HEK293 (cell line): ENCODE measurements around the gene EFHC1.

Experiments used
- CTCF ChIA-PET: fragments of 350-600 bp; formaldehyde crosslinking; extraction: SDS; loops from one replicate; lab custom pipeline; 2021; ENCODE audit warnings: antibody characterized with exemption; lab: Yijun Ruan, JAX
- POLR2A ChIA-PET: fragments of 300-600 bp; formaldehyde crosslinking; extraction: SDS; loops from one replicate; lab custom pipeline; 2020; ENCODE audit warnings: antibody characterized with exemption, inconsistent platforms; lab: Yijun Ruan, JAX
- H3K27ac ChIP-seq: fragments of 200-500 bp; sonication (Bioruptor generic); 2 replicates; pipeline ENCODE4 v1.5.1; 2014; ENCODE audit warnings: low read depth, low read length, control low read depth, inconsistent platforms; ENCODE audit errors: extremely low read depth
- H3K36me3 ChIP-seq, 2 experiments: fragments of 200-500 bp in 1 of 2; sonication (Bioruptor generic) in 1 of 2; 1 replicate in 1 of 2; 2 replicates in 1 of 2; pipeline ENCODE4 v1.5.1; 2014 to 2017; ENCODE audit warnings: inconsistent platforms in 2 of 2, low read length in 2 of 2; ENCODE audit not compliant: control insufficient read depth in 2 of 2, insufficient read depth in 1 of 2
- H3K4me1 ChIP-seq: fragments of 200-500 bp; sonication (Bioruptor generic); 2 replicates; pipeline ENCODE4 v1.5.1; 2014; ENCODE audit warnings: mild to moderate bottlenecking, low read length, inconsistent platforms; ENCODE audit not compliant: control insufficient read depth, insufficient read depth
- H3K4me3 ChIP-seq: 2 replicates; pipeline ENCODE4 v1.5.1; 2011; ENCODE audit warnings: low read depth, mild to moderate bottlenecking, control low read depth, low read length, moderate library complexity
- H3K9me3 ChIP-seq: fragments of 200-500 bp; sonication (Bioruptor generic); 2 replicates; pipeline ENCODE4 v1.5.1; 2014; ENCODE audit warnings: low read depth, low read length, inconsistent platforms; ENCODE audit not compliant: control insufficient read depth, insufficient read depth
- CTCF ChIP-seq: fragments of 450-650 bp; formaldehyde crosslinking; IDR thresholded peaks from 2 replicates; pipeline ENCODE4 v1.5.1; 2016; ENCODE audit warnings: missing biosample characterization, missing genetic modification characterization
- KLF9 ChIP-seq: fragments of 450-650 bp; formaldehyde crosslinking; IDR thresholded peaks from 2 replicates; pipeline ENCODE4 v1.5.1; 2016; ENCODE audit warnings: missing biosample characterization, missing genetic modification characterization, low read depth
- MZF1 ChIP-seq: fragments of 450-650 bp; formaldehyde crosslinking; IDR thresholded peaks from 2 replicates; pipeline ENCODE4 v1.5.1; 2017; ENCODE audit warnings: missing biosample characterization, missing genetic modification characterization, borderline replicate concordance
- SP7 ChIP-seq: fragments of 450-650 bp; formaldehyde crosslinking; IDR thresholded peaks from 2 replicates; pipeline ENCODE4 v1.5.1; 2016; ENCODE audit warnings: missing biosample characterization, missing genetic modification characterization
- ZNF16 ChIP-seq: fragments of 450-650 bp; formaldehyde crosslinking; IDR thresholded peaks from 2 replicates; pipeline ENCODE4 v1.5.1; 2016; ENCODE audit warnings: low read depth, missing biosample characterization, missing genetic modification characterization
- ZNF202 ChIP-seq: fragments of 450-650 bp; formaldehyde crosslinking; IDR thresholded peaks from 2 replicates; pipeline ENCODE4 v1.5.1; 2016; ENCODE audit warnings: missing biosample characterization, missing genetic modification characterization, borderline replicate concordance
- ZNF248 ChIP-seq: fragments of 450-650 bp; formaldehyde crosslinking; IDR thresholded peaks from 2 replicates; pipeline ENCODE4 v1.5.1; 2017; ENCODE audit warnings: missing biosample characterization, missing genetic modification characterization
- ZNF423 ChIP-seq: fragments of 450-650 bp; formaldehyde crosslinking; IDR thresholded peaks from 2 replicates; pipeline ENCODE4 v1.5.1; 2016; ENCODE audit warnings: missing biosample characterization, missing genetic modification characterization
- ZNF514 ChIP-seq: fragments of 450-650 bp; formaldehyde crosslinking; IDR thresholded peaks from 2 replicates; pipeline ENCODE4 v1.5.1; 2016; ENCODE audit warnings: missing biosample characterization, missing genetic modification characterization
- ZNF585B ChIP-seq: fragments of 450-650 bp; formaldehyde crosslinking; IDR thresholded peaks from 2 replicates; pipeline ENCODE4 v1.5.1; 2016; ENCODE audit warnings: missing biosample characterization, missing genetic modification characterization
- ZNF626 ChIP-seq: fragments of 450-650 bp; sonication (Bioruptor Pico); formaldehyde crosslinking; IDR thresholded peaks from 2 replicates; pipeline ENCODE4 v1.5.1; 2018; ENCODE audit warnings: missing biosample characterization, missing genetic modification characterization, inconsistent platforms
- ZNF629 ChIP-seq: fragments of 450-650 bp; formaldehyde crosslinking; IDR thresholded peaks from 2 replicates; pipeline ENCODE4 v1.5.1; 2017; ENCODE audit warnings: missing biosample characterization, missing genetic modification characterization
- ZNF654 ChIP-seq: fragments of 450-650 bp; formaldehyde crosslinking; IDR thresholded peaks from 2 replicates; pipeline ENCODE4 v1.5.1; 2016; ENCODE audit warnings: low read depth, missing biosample characterization, missing genetic modification characterization
- ZNF768 ChIP-seq: fragments of 450-650 bp; formaldehyde crosslinking; IDR thresholded peaks from 2 replicates; pipeline ENCODE4 v1.5.1; 2018; ENCODE audit warnings: missing biosample characterization, mild to moderate bottlenecking, missing genetic modification characterization
- ZNF791 ChIP-seq: fragments of 450-650 bp; formaldehyde crosslinking; IDR thresholded peaks from 2 replicates; pipeline ENCODE4 v1.5.1; 2016; ENCODE audit warnings: missing biosample characterization, missing genetic modification characterization
- TF ChIP-seq, protein P1 (sequence below): fragments of 450-650 bp; formaldehyde crosslinking; IDR thresholded peaks from 2 replicates; pipeline ENCODE4 v1.5.1; 2017; ENCODE audit warnings: missing biosample characterization, missing genetic modification characterization
- TF ChIP-seq, protein P2 (sequence below): fragments of 450-650 bp; formaldehyde crosslinking; IDR thresholded peaks from 2 replicates; pipeline ENCODE4 v1.5.1; 2016; ENCODE audit warnings: missing biosample characterization, missing genetic modification characterization
- TF ChIP-seq, protein P3 (sequence below): fragments of 450-650 bp; formaldehyde crosslinking; IDR thresholded peaks from 2 replicates; pipeline ENCODE4 v1.5.1; 2017; ENCODE audit warnings: missing biosample characterization, missing genetic modification characterization

The EFHC1 gene

DNA sequence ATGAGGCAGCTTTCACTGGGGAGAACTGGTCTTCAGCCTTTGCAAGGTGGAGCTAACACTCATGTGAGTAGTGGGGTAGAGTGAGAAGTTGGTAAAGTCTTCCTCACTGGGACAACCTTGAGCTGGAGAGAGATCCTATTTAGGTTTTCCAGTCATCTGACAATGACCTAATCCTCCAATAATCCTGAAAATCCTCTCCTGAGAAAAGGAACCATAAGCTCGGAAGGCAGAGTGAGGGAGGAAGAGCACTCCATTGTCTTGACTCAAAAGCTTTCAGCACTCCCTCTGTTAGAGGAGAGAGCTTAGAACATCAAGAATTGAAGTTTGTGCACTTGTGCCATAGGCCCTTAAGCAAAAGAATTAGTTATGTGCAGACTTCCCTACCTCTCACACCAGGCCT is 78.9 kb downstream of the EFHC1 start (continued):
- TF ChIP-seq ZNF202 (tag by site-specific recombination) (no peak), ZNF768 (tag by site-specific recombination) (no peak), ZNF629 (tag by site-specific recombination) (peak; percentile 32; the same call in 1 of the 2 replicates)

GRCh38 chr6:52499681-52500236 is 79.6 kb downstream of the EFHC1 start:
- Histone ChIP-seq H3K4me1 (peaks cover 15% of the 10 kb centered on the region), H3K9me3 (no peaks in the 10 kb centered on the region), H3K4me3 (no peak overlapping the region), H3K27ac (no peak overlapping the region), H3K36me3 (peaks cover 0 to 14% of the 10 kb centered on the region in 2 experiments; a peak in 1 of 3 replicates)
- CTCF ChIA-PET = interaction anchor here (0.6 to 3.3 kb wide), 10 partner anchors 11 to 98 kb away, joined by 3 to 20 read pairs (median 4); no protein-coding TSS in a partner anchor
- POLR2A ChIA-PET = interaction anchor here (0.7 to 1.4 kb wide), 7 partner anchors 10 to 77 kb away, joined by 3 to 5 read pairs (median 3); partner anchors contain the start of gene TRAM2
- TF ChIP-seq ZNF791 (tag by site-specific recombination) (no peak), ZNF423 (no peak), CTCF (tag by site-specific recombination) (0 out of 2 replicates have a peak, but pooled peaks have one; percentile 16), ZNF626 (tag by site-specific recombination) (no peak), SP7 (tag by site-specific recombination) (no peak), ZNF514 (tag by site-specific recombination) (no peak), ZNF654 (0 out of 2 replicates have a peak, but pooled peaks have one; percentile 11), ZNF585B (no peak), ZNF16 (tag by site-specific recombination) (no peak)
- TF ChIP-seq, all 188 proteins: peak for 2

GRCh38 chr6:52500238-52501129 is 80.3 kb downstream of the EFHC1 start:
- CTCF ChIA-PET = interaction anchor here (0.5 to 3.3 kb wide), 7 partner anchors 75 to 163 kb away, joined by 3 to 20 read pairs (median 4); no protein-coding TSS in a partner anchor
- Histone ChIP-seq H3K27ac (no peak overlapping the region), H3K9me3 (no peaks in the 10 kb centered on the region), H3K4me3 (no peak overlapping the region), H3K36me3 (peaks cover 0 to 15% of the 10 kb centered on the region in 2 experiments; a peak in 1 of 3 replicates), H3K4me1 (peaks cover 15% of the 10 kb centered on the region)
- POLR2A ChIA-PET = interaction anchor here (0.7 to 1.1 kb wide), 4 partner anchors 11 to 77 kb away, joined by 3 to 5 read pairs (median 4); partner anchors contain the start of gene TRAM2
- TF ChIP-seq, protein P1, sequence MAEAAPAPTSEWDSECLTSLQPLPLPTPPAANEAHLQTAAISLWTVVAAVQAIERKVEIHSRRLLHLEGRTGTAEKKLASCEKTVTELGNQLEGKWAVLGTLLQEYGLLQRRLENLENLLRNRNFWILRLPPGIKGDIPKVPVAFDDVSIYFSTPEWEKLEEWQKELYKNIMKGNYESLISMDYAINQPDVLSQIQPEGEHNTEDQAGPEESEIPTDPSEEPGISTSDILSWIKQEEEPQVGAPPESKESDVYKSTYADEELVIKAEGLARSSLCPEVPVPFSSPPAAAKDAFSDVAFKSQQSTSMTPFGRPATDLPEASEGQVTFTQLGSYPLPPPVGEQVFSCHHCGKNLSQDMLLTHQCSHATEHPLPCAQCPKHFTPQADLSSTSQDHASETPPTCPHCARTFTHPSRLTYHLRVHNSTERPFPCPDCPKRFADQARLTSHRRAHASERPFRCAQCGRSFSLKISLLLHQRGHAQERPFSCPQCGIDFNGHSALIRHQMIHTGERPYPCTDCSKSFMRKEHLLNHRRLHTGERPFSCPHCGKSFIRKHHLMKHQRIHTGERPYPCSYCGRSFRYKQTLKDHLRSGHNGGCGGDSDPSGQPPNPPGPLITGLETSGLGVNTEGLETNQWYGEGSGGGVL (tag by site-specific recombination) = peak; percentile 26; the same call in 1 of the 2 replicates
- TF ChIP-seq KLF9 (tag by site-specific recombination) (no peak), MZF1 (tag by site-specific recombination) (no peak), SP7 (tag by site-specific recombination) (no peak), ZNF248 (tag by site-specific recombination) (no peak)
- TF ChIP-seq, protein P2, sequence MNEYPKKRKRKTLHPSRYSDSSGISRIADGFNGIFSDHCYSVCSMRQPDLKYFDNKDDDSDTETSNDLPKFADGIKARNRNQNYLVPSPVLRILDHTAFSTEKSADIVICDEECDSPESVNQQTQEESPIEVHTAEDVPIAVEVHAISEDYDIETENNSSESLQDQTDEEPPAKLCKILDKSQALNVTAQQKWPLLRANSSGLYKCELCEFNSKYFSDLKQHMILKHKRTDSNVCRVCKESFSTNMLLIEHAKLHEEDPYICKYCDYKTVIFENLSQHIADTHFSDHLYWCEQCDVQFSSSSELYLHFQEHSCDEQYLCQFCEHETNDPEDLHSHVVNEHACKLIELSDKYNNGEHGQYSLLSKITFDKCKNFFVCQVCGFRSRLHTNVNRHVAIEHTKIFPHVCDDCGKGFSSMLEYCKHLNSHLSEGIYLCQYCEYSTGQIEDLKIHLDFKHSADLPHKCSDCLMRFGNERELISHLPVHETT (tag by site-specific recombination) = no peak
- TF ChIP-seq, protein P3, sequence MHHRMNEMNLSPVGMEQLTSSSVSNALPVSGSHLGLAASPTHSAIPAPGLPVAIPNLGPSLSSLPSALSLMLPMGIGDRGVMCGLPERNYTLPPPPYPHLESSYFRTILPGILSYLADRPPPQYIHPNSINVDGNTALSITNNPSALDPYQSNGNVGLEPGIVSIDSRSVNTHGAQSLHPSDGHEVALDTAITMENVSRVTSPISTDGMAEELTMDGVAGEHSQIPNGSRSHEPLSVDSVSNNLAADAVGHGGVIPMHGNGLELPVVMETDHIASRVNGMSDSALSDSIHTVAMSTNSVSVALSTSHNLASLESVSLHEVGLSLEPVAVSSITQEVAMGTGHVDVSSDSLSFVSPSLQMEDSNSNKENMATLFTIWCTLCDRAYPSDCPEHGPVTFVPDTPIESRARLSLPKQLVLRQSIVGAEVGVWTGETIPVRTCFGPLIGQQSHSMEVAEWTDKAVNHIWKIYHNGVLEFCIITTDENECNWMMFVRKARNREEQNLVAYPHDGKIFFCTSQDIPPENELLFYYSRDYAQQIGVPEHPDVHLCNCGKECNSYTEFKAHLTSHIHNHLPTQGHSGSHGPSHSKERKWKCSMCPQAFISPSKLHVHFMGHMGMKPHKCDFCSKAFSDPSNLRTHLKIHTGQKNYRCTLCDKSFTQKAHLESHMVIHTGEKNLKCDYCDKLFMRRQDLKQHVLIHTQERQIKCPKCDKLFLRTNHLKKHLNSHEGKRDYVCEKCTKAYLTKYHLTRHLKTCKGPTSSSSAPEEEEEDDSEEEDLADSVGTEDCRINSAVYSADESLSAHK (tag by site-specific recombination) = no peak
